ENCODE results near the gene PRKCE.

DNA sequence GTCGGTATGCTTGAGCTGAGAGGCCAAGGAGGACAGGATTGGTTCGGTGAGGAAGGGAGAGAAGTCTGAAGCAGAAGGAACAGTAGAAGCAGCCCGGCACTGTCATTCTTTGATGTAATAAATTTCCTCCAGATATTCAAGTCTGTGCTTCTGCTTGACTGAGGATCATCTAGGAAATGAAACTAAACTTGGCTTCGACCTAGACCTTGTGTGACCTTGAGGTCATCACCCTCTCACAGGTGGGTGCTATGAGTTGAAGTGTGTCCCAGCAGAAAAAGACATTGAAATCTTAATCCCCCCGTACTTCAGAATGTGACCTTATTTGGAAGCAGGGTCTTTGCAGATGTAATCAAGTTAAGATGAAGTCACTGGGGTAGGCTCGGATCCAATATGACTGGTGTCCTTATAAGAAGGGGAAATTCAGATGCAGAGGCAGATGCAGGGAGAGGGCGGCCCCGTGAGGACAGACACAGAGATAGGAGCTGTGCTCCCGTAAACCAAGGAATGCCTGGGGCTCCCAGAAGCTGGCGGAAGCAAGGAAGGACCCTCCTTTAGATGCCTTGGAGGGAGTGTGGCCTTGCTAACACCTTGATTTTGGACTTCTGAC, 49.0 kb downstream of the PRKCE start:
- TF ChIP-seq, protein P1, sequence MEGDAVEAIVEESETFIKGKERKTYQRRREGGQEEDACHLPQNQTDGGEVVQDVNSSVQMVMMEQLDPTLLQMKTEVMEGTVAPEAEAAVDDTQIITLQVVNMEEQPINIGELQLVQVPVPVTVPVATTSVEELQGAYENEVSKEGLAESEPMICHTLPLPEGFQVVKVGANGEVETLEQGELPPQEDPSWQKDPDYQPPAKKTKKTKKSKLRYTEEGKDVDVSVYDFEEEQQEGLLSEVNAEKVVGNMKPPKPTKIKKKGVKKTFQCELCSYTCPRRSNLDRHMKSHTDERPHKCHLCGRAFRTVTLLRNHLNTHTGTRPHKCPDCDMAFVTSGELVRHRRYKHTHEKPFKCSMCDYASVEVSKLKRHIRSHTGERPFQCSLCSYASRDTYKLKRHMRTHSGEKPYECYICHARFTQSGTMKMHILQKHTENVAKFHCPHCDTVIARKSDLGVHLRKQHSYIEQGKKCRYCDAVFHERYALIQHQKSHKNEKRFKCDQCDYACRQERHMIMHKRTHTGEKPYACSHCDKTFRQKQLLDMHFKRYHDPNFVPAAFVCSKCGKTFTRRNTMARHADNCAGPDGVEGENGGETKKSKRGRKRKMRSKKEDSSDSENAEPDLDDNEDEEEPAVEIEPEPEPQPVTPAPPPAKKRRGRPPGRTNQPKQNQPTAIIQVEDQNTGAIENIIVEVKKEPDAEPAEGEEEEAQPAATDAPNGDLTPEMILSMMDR (IDR thresholded peaks at IDR 0.05; ENCODE audit: extremely low read depth in 1 of 2, insufficient read depth in 1 of 2, low read depth in 1 of 2, low read length in 2 of 2) = no peak
- TF ChIP-seq POLR2AphosphoS5 (IDR thresholded peaks at IDR 0.05; ENCODE audit: insufficient read depth, low read depth, low read length) = no peak
- no peak for TF ChIP-seq JUN (IDR thresholded peaks at IDR 0.05; ENCODE audit: borderline replicate concordance, insufficient read depth, insufficient read length, low read depth)
- TF ChIP-seq MYC (IDR thresholded peaks at IDR 0.05; ENCODE audit: low read depth, low read length) = no peak
